AG09319 (cell line): ENCODE measurements around the gene WIPI1.

Experiments
- DNase-seq: peaks from one replicate; pipeline ENCODE4 v3.0.0-alpha.2; 2010; ENCODE audit warnings: low read depth; ENCODE audit errors: extremely low read depth
- CTCF ChIP-seq: IDR thresholded peaks from 2 replicates; pipeline ENCODE4 v1.5.1; 2011; ENCODE audit warnings: low read depth, mild to moderate bottlenecking, inconsistent platforms, low read length, moderate library complexity

WIPI1 gene

GRCh38 chr17:68491381-68492231, 34.3 kb upstream of the WIPI1 start:
- TF ChIP-seq CTCF = no peak
- DNase-seq = no peak

- DNase-seq = no peak
- TF ChIP-seq CTCF = no peak
These were observed 32.6 kb upstream of the WIPI1 start for GRCh38 chr17:68489919-68490318.

GRCh38 chr17:68484458-68484857, 27.2 kb upstream of the WIPI1 start:
- TF ChIP-seq CTCF = no peak
- DNase-seq = no peak

GRCh38 chr17:68482576-68483041, 25.3 kb upstream of the WIPI1 start:
- DNase-seq = no peak
- TF ChIP-seq CTCF = no peak

- no peak for TF ChIP-seq CTCF
- no peak for DNase-seq
These were observed 23.6 kb upstream of the WIPI1 start for GRCh38 chr17:68480885-68481284.

GRCh38 chr17:68470961-68471360, 13.7 kb upstream of the WIPI1 start:
- no peak for DNase-seq
- no peak for TF ChIP-seq CTCF

GRCh38 chr17:68468788-68469187, 11.5 kb upstream of the WIPI1 start:
- no peak for DNase-seq
- no peak for TF ChIP-seq CTCF
